K562 (cell line): Measurements from ENCODE around the gene RASGRP2. TPM values are rescaled to one million over a fixed set of nuclear protein-coding genes. Genes with fewer than 3 reads are reported as not detected.

Experiments
- CBFA2T2 ChIP-seq: fragments of 450-650 bp; conservative IDR thresholded peaks from 2 replicates; pipeline ENCODE4 v1.6.1; 2017; ENCODE audit warnings: mild to moderate bottlenecking
- CBFA2T3 ChIP-seq: fragments of 450-650 bp; IDR thresholded peaks from 2 replicates; pipeline ENCODE4 v1.6.1; 2017
- CBFB ChIP-seq: sonication (generic); formaldehyde crosslinking; IDR thresholded peaks from 2 replicates; pipeline ENCODE4 v1.4.0; 2020; ENCODE audit warnings: mild to moderate bottlenecking, missing genetic modification reagents
- ESRRA ChIP-seq: fragments of 450-650 bp; IDR thresholded peaks from 2 replicates; pipeline ENCODE4 v1.6.1; 2014; ENCODE audit warnings: low read depth, mild to moderate bottlenecking, moderate library complexity, borderline replicate concordance
- ETV1 ChIP-seq: fragments of 450-650 bp; conservative IDR thresholded peaks from 2 replicates; pipeline ENCODE4 v1.6.1; 2016; ENCODE audit warnings: missing genetic modification characterization, control low read depth, low read depth, missing compliant biosample characterization
- KDM4B ChIP-seq, 2 experiments: fragments of 450-650 bp in 1 of 2; sonication (generic) in 1 of 2; IDR thresholded peaks; 2 replicates each; pipeline ENCODE4 v1.6.1; 2016 to 2017; ENCODE audit warnings: borderline replicate concordance in 2 of 2, antibody characterized with exemption in 1 of 2, low read depth in 1 of 2, mild to moderate bottlenecking in 1 of 2
- KDM5B ChIP-seq: fragments of 200-600 bp; sonication (generic); IDR thresholded peaks from 2 replicates; pipeline ENCODE4 v1.6.1; 2012; ENCODE audit warnings: low read depth, mild to moderate bottlenecking, moderate library complexity, low read length, control low read depth, inconsistent platforms; ENCODE audit not compliant: insufficient replicate concordance
- NR2C1 ChIP-seq, 2 experiments: fragments of 450-650 bp; IDR thresholded peaks; 2 replicates each; pipeline ENCODE4 v1.6.1; 2017; ENCODE audit warnings: mild to moderate bottlenecking in 2 of 2, antibody characterized with exemption in 1 of 2, inconsistent platforms in 1 of 2, missing compliant biosample characterization in 1 of 2, missing genetic modification characterization in 1 of 2
- NR4A1 ChIP-seq, 2 experiments: fragments of 250-450 bp in 1 of 2; fragments of 450-650 bp in 1 of 2; sonication (Bioruptor Pico) in 1 of 2; IDR thresholded peaks; 2 replicates each; pipeline versions ENCODE4 v1.4.0 to v1.6.1; 2016 to 2020; ENCODE audit warnings: mild to moderate bottlenecking in 2 of 2, missing compliant biosample characterization in 1 of 2, missing genetic modification characterization in 1 of 2, moderate library complexity in 1 of 2
- NRF1 ChIP-seq, 2 experiments: fragments of 450-650 bp; IDR thresholded peaks in 1 of 2; conservative IDR thresholded peaks in 1 of 2; 2 replicates each; pipeline ENCODE4 v1.6.1; 2014; ENCODE audit warnings: mild to moderate bottlenecking in 2 of 2
- PML ChIP-seq: IDR thresholded peaks from 2 replicates; pipeline ENCODE4 v1.6.1; 2012; ENCODE audit warnings: low read length, inconsistent platforms
- STAT5B ChIP-seq: fragments of 250-450 bp; sonication (Bioruptor Pico); IDR thresholded peaks from 2 replicates; pipeline ENCODE4 v1.8.0; 2021; ENCODE audit warnings: mild to moderate bottlenecking, inconsistent platforms
- ZNF431 ChIP-seq: sonication (generic); formaldehyde crosslinking; IDR thresholded peaks from 2 replicates; pipeline ENCODE4 v1.8.0; 2022; ENCODE audit warnings: mild to moderate bottlenecking, missing genetic modification reagents
- polyA plus RNA-seq, 8 experiments: library from polyadenylated mRNA; depleted of rRNA in 4 of 8; stranded (reverse) in 5 of 8; unstranded in 3 of 8; fragments of >200 nt; fragmentation: Nextera tagmentation in 2 of 8; fragmentation: Illumina TruSeq in 1 of 8; extraction: Ambion mirVana in 2 of 8; extraction: Trizol in 1 of 8; gene quantifications; 2 replicates each; pipeline versions ENCODE4 v1.2.1 to v1.2.3, GENCODE V29; 2011 to 2014; ENCODE audit warnings: inconsistent platforms in 1 of 8, missing spikeins in 1 of 8
- total RNA-seq, 7 experiments: library from RNA; depleted of rRNA in 6 of 7; stranded (reverse); fragments of >200 nt in 6 of 7; fragmentation: Illumina TruSeq in 2 of 7; extraction: Trizol in 2 of 7; gene quantifications; 2 replicates each; pipeline versions ENCODE4 v1.2.1 to v1.2.3, GENCODE V29; 2011 to 2021; ENCODE audit warnings: low replicate concordance in 1 of 7
- TF ChIP-seq, protein P1 (sequence below): sonication (generic); formaldehyde crosslinking; IDR thresholded peaks from 2 replicates; pipeline ENCODE4 v1.8.0; 2022; ENCODE audit warnings: mild to moderate bottlenecking, missing genetic modification reagents
- TF ChIP-seq, protein P2 (sequence below): fragments of 250-450 bp; sonication (Bioruptor Pico); IDR thresholded peaks from 2 replicates; pipeline ENCODE4 v1.5.0; 2021
- TF ChIP-seq, protein P3 (sequence below), 3 experiments: fragments of 200-800 bp in 1 of 3; fragments of 250-450 bp in 1 of 3; fragments of 450-650 bp in 1 of 3; sonication (Bioruptor Pico) in 1 of 3; sonication (Bioruptor generic) in 1 of 3; formaldehyde crosslinking in 1 of 3; IDR thresholded peaks; 2 replicates each; pipeline versions ENCODE4 v1.6.1 to v1.8.0; 2016 to 2022; ENCODE audit warnings: mild to moderate bottlenecking in 2 of 3, missing genetic modification characterization in 2 of 3, missing compliant biosample characterization in 1 of 3, moderate library complexity in 1 of 3

RASGRP2 gene
- total and polyA plus RNA-seq, 9 of the 15 experiments (the other 6 are each of a cell fraction or from before 2014, with no cell fraction given) = 0.87 to 22.7 (median 5.5) TPM

DNA sequence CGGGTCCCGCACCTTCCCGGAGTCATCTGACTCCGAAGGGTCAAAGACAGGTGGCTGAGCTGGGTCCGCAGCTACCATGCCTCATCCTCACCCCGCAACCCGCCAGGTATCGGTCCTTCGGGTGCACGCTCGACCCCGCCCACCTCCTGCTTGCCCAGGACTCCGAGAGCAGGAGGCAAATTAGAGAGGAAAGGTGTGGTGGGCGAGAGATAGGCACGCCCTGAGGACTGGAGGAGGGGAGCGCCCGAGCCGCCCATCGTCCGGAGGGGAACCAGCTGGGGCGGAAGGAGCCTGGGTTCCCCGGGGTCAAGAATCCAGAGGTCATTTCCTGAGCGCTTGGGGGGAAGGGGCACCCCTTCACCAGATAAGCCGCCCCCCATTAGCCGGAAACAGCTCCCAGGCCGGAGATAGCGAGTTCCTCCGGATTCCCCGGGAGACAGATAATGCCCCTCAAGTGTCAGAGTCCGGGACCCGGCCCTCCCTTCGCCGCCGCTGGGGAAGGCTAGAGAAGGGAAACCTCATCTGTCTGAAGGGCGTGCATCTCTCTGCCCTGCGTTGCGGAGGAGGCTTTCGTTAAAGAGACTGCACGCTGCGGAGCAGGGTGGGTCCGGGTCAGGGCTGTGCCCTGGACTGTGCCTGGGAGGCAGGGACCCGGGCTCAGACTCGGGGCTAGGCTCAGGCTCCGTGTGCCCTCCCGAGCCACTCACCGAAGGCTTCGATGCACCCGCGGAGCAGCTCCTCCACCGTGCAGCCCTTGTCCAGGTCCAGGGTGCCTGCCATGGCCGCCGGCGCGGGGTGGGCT, 1.7 kb downstream of the RASGRP2 start (continued):
- TF ChIP-seq, protein P1, sequence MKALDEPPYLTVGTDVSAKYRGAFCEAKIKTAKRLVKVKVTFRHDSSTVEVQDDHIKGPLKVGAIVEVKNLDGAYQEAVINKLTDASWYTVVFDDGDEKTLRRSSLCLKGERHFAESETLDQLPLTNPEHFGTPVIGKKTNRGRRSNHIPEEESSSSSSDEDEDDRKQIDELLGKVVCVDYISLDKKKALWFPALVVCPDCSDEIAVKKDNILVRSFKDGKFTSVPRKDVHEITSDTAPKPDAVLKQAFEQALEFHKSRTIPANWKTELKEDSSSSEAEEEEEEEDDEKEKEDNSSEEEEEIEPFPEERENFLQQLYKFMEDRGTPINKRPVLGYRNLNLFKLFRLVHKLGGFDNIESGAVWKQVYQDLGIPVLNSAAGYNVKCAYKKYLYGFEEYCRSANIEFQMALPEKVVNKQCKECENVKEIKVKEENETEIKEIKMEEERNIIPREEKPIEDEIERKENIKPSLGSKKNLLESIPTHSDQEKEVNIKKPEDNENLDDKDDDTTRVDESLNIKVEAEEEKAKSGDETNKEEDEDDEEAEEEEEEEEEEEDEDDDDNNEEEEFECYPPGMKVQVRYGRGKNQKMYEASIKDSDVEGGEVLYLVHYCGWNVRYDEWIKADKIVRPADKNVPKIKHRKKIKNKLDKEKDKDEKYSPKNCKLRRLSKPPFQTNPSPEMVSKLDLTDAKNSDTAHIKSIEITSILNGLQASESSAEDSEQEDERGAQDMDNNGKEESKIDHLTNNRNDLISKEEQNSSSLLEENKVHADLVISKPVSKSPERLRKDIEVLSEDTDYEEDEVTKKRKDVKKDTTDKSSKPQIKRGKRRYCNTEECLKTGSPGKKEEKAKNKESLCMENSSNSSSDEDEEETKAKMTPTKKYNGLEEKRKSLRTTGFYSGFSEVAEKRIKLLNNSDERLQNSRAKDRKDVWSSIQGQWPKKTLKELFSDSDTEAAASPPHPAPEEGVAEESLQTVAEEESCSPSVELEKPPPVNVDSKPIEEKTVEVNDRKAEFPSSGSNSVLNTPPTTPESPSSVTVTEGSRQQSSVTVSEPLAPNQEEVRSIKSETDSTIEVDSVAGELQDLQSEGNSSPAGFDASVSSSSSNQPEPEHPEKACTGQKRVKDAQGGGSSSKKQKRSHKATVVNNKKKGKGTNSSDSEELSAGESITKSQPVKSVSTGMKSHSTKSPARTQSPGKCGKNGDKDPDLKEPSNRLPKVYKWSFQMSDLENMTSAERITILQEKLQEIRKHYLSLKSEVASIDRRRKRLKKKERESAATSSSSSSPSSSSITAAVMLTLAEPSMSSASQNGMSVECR = peak; percentile 55; the same call in 1 of the 2 replicates
- no peak for TF ChIP-seq PML
- TF ChIP-seq, protein P2, sequence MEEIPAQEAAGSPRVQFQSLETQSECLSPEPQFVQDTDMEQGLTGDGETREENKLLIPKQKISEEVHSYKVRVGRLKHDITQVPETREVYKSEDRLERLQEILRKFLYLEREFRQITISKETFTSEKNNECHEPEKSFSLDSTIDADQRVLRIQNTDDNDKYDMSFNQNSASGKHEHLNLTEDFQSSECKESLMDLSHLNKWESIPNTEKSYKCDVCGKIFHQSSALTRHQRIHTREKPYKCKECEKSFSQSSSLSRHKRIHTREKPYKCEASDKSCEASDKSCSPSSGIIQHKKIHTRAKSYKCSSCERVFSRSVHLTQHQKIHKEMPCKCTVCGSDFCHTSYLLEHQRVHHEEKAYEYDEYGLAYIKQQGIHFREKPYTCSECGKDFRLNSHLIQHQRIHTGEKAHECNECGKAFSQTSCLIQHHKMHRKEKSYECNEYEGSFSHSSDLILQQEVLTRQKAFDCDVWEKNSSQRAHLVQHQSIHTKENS (CRISPR knock-in tag) = no peak
- no peak for TF ChIP-seq STAT5B (CRISPR knock-in tag)
- peak; percentile 71 for TF ChIP-seq ETV1 (tag)
- peak; percentile 31; the same call in 1 of the 2 replicates for TF ChIP-seq ESRRA
- peak in 1 of 2 experiments; percentile 34; a peak in 1 of 4 replicates for TF ChIP-seq KDM4B (IDR thresholded peaks at IDR 0.05; ENCODE audit: borderline replicate concordance in 2 of 2, low read depth in 1 of 2)
- TF ChIP-seq, protein P3, sequence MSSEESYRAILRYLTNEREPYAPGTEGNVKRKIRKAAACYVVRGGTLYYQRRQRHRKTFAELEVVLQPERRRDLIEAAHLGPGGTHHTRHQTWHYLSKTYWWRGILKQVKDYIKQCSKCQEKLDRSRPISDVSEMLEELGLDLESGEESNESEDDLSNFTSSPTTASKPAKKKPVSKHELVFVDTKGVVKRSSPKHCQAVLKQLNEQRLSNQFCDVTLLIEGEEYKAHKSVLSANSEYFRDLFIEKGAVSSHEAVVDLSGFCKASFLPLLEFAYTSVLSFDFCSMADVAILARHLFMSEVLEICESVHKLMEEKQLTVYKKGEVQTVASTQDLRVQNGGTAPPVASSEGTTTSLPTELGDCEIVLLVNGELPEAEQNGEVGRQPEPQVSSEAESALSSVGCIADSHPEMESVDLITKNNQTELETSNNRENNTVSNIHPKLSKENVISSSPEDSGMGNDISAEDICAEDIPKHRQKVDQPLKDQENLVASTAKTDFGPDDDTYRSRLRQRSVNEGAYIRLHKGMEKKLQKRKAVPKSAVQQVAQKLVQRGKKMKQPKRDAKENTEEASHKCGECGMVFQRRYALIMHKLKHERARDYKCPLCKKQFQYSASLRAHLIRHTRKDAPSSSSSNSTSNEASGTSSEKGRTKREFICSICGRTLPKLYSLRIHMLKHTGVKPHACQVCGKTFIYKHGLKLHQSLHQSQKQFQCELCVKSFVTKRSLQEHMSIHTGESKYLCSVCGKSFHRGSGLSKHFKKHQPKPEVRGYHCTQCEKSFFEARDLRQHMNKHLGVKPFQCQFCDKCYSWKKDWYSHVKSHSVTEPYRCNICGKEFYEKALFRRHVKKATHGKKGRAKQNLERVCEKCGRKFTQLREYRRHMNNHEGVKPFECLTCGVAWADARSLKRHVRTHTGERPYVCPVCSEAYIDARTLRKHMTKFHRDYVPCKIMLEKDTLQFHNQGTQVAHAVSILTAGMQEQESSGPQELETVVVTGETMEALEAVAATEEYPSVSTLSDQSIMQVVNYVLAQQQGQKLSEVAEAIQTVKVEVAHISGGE (CRISPR knock-in tag; IDR thresholded peaks at IDR 0.05) = peak in 1 of 3 experiments; percentile 65; a peak in 2 of 6 replicates
- peak; percentile 18; the same call in 1 of the 2 replicates for TF ChIP-seq NR2C1 (IDR thresholded peaks at IDR 0.05)
- 0 out of 2 replicates have a peak, but pooled peaks have one; percentile 28 for TF ChIP-seq NR2C1 (tag; IDR thresholded peaks at IDR 0.05)
- TF ChIP-seq CBFA2T3 = peak; percentile 47
- TF ChIP-seq NRF1 (conservative IDR thresholded peaks at IDR 0.05 in 1 of 2, IDR thresholded peaks at IDR 0.05 in 1 of 2) = 0 out of 4 replicates have a peak, but pooled peaks of 1 of the 2 experiments have one; percentile 43
- peak; percentile 47 for TF ChIP-seq KDM5B
- TF ChIP-seq NR4A1 (CRISPR knock-in tag; IDR thresholded peaks at IDR 0.05) = no peak
- 0 out of 2 replicates have a peak, but pooled peaks have one; percentile 34 for TF ChIP-seq NR4A1 (tag; IDR thresholded peaks at IDR 0.05)
- 0 out of 2 replicates have a peak, but pooled peaks have one; percentile 9 for TF ChIP-seq CBFB (CRISPR knock-in tag)
- TF ChIP-seq CBFA2T2 = 0 out of 2 replicates have a peak, but pooled peaks have one; percentile 9
- TF ChIP-seq ZNF431 (CRISPR knock-in tag) = no peak
